ENCODE results near the gene TMBIM1. TPM values are rescaled to one million over a fixed set of nuclear protein-coding genes. Genes with fewer than 3 reads are reported as not detected.

Gene TMBIM1, protein sequence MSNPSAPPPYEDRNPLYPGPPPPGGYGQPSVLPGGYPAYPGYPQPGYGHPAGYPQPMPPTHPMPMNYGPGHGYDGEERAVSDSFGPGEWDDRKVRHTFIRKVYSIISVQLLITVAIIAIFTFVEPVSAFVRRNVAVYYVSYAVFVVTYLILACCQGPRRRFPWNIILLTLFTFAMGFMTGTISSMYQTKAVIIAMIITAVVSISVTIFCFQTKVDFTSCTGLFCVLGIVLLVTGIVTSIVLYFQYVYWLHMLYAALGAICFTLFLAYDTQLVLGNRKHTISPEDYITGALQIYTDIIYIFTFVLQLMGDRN
- total RNA-seq: 211 TPM

DNA sequence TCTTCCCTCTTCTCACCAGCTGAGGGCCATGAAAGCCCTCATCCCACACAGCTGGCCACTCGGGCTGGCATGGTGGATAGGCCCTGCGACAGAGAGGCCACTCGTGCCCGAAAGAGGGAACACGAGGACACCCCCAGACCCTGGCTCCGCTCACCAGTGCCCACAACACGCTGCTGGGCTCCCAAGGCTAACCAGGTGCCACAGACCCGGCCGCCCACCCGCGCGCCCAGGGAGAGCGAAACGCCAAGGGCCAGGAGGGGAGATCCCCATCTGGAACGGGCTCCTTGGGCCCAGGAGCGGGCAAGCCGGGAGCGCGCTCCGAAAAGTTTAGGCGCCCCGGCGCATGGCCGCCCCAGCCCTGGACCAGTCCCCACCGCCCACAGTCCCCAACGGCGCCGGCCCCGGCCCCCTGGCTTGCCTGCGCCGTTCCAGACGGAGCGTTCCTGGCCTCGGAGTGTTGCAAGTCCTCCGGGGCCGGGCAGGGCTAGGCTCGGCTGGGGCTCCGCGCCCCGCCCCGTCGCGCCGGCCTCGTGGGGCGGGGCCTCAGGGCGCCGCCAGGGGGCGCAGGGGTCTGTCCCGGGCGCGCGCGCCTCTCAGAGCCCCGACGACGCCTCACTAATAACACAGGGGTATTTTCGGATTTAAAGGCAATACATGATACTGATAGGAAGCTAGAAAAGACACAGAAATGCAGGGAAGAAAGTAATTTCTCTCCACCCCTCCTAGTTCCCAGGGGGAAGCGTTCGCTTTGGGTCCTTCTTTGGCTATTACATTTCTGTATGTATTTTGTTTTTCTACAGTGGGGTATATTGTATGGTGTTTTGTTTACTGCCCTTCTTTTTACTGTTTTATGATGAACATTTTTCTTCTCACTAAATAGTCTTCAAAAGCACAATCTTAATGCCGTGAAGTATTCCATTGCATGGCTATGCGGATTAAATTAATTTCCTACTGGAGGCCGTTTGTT is at the start of gene TMBIM1:
TMBIM1 (minus strand) TSS at position 456 of the 967 bp plus-strand sequence. CDS start 10,362 bp downstream, outside the sequence.
- DNase-seq (ENCODE audit: low spot score): peak; percentile 88
- intact Hi-C loops (cut with DNase I): no loop called here
- peak; percentile 88 for ATAC-seq

- DNase-seq (ENCODE audit: low spot score) (no peak), ATAC-seq (no peak)
- intact Hi-C loops (cut with DNase I): no loop called here
Measured at GRCh38 chr2:218341381-218341780, 49.1 kb upstream of the TMBIM1 start.

- intact Hi-C loops (cut with DNase I): no loop called here
Measured at GRCh38 chr2:218340656-218341055, 48.4 kb upstream of the TMBIM1 start.

DNA sequence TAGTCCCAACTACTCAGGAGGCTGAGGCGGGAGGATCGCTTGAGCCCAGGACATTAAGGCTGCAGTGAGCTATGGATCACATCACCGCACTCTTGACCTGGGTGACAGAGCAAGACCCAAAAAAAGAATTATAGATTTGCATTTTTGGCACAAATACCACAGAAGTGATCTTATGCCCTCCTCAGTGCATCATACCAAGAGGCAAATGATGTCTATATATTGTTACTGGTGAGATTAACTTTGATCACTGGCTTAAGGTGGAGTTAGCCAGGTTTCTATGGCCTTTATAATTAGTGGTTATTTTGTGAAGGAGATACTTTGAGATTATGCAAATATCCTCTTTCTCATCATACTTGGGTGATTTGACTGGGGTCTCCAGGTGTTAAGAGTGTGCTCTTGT is 42.2 kb upstream of the TMBIM1 start:
- intact Hi-C loops (cut with DNase I): no loop called here
- DNase-seq (ENCODE audit: low spot score): no peak
- ATAC-seq: no peak

More at GRCh38 chr2:218340656-218341055, 48.4 kb upstream of the TMBIM1 start:
- DNase-seq (ENCODE audit: low spot score): no peak
- ATAC-seq: no peak

- intact Hi-C loops (cut with DNase I): no loop called here
- no peak for DNase-seq (ENCODE audit: low spot score)
- peak; percentile 75 for ATAC-seq
Measured at GRCh38 chr2:218332920-218333645, 40.8 kb upstream of the TMBIM1 start.

DNA sequence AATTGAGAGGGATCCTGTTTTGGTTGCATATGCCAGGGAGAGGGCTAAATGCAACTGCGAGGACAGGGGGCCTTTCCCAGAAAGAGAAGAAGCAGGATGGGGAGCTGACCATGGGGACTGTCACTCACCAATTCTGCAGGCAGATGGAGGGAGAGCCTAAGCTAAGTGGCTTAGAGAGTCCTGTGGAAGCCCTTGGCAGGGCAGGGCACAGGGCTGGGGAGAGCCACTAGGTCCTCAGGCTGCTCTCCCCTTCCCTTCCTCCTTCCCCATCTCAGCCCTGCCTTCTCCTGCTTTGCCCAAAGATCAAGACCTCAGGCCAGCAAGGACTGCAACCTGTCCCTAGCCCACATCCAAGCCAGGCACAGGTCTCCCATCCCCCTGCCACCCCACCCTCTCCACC is 40.0 kb upstream of the TMBIM1 start:
- DNase-seq (ENCODE audit: low spot score): no peak
- ATAC-seq: peak; percentile 38
- intact Hi-C loops (cut with DNase I): no loop called here

DNA sequence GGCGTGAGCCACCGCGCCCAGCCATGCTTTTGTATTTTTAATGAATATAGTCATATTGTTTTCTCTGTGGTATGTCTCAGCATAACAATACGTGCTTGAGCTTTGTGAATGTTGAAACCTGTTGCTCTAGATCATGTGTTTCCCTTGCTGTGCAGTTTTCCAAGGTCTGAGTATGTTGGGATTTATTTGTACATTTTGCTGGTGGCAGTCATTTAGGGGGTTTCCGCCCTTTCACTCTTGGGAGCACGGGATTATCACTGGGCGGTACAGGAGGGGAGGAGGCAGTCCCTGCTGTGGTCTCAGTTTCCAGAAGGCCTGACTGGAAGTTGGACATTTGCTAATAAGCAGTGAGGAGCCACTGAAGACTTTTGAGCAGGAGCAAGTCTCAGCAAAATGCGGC is 39.4 kb upstream of the TMBIM1 start:
- intact Hi-C loops (cut with DNase I): no loop called here
- ATAC-seq (no peak), DNase-seq (ENCODE audit: low spot score) (no peak)

DNA sequence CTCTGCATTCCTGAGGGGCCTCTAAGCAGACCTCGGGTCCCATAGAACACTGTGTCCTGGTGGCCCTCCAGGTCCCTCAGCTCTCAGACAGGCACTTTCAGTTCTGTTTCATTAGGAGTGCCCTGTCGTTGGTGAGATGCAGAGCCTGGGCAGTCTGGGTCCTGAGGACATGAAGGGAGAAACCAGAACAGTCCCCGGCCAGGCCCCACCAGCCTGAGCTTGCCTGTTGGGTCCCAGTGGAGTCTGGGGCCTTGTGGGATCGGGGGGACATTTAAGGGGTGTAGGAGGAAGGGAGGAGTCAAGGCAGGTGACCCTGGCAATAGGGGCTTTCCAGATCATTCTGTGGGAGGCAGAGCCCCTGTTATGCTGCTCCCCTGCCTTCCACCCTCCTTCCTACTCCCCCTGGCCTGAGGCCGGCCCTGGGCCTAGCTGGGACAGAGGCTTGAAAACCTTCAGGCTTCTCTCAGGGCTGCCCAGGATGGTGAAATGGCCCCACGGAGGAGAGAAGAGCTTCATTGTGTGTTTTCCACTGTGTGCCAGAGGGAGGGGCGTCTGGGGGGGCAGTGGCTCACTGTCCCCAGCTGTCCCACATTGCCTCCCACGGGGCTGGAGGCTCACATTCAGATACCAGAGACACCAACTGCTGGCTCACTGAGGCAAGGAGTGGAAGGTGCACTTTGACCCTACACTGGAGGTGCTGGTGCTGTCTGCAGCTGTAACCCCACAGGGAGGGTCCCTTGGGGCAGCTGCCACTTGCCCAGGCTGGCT is 37.7 kb upstream of the TMBIM1 start:
- no peak for ATAC-seq
- intact Hi-C loops (cut with DNase I): no loop called here
- no peak for DNase-seq (ENCODE audit: low spot score)

DNA sequence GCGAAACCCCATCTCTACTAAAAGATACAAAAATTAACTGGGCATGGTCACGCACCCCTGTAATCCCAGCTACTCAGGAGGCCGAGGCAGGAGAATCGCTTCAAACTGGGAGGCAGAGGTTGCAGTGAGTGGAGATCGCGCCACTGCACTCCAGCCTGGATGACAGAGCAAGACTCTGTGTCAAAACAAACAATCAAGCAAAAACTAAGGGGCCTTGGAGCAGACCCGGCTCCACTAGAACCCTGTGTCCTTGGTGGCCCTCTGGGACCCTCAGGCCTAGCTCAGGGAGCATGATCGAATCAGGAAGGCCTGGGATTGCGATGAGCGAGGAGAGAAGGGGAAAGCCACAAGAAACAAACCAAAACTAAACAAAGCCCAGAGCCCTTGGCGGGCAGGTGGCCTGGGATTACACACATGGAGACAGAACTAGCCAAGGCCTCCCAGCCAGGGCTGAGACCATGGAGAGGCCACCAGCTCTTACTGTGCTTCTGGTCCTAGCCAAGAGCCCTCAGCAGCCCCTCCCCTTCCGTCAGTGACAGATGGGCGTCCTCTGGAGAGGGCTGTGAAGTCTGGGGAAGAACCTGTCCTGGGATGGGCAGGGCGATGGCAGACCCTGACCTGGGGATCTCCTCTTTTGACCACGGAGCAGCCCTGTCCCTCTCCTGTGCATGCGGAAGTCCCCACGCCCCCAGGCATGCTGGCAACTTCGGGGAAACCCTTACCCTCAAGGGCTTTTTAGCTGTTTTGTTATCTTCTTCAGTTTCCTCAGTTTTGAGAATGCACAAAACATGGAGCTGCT is 36.9 kb upstream of the TMBIM1 start:
- ATAC-seq (no peak), DNase-seq (ENCODE audit: low spot score) (no peak)
- intact Hi-C loops (cut with DNase I): no loop called here

GRCh38 chr2:218328294-218328693 is 36.0 kb upstream of the TMBIM1 start:
- ATAC-seq (no peak), DNase-seq (ENCODE audit: low spot score) (no peak)
- intact Hi-C loops (cut with DNase I): no loop called here

- ATAC-seq: no peak
- no peak for DNase-seq (ENCODE audit: low spot score)
- intact Hi-C loops (cut with DNase I): no loop called here
Measured at GRCh38 chr2:218327451-218328210, 35.3 kb upstream of the TMBIM1 start.

DNA sequence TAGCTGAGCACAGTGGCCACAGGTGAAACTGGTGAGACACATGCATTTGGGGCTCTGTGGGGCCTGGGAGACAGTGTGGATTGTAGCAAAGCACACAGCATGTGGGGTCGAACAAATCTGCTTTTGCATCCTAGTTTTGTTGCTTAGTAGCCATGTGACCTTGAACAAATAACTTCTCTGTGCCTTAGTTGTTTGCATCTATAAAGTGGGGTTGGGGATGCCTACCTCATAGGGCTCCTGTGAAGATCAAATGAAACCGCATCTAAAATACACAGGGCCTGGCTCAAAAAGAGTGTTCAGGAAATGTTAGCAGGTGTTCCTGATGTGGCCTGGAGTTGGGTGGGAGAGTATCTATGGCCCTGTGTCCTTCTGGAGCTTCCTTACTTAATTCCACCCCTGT is 34.0 kb upstream of the TMBIM1 start:
- no peak for ATAC-seq
- intact Hi-C loops (cut with DNase I): no loop called here

GRCh38 chr2:218325566-218326160 is 33.4 kb upstream of the TMBIM1 start:
- no peak for DNase-seq (ENCODE audit: low spot score)
- intact Hi-C loops (cut with DNase I): no loop called here
- ATAC-seq: no peak

More for the DNA sequence above, 34.0 kb upstream of the TMBIM1 start:
- no peak for DNase-seq (ENCODE audit: low spot score)

DNA sequence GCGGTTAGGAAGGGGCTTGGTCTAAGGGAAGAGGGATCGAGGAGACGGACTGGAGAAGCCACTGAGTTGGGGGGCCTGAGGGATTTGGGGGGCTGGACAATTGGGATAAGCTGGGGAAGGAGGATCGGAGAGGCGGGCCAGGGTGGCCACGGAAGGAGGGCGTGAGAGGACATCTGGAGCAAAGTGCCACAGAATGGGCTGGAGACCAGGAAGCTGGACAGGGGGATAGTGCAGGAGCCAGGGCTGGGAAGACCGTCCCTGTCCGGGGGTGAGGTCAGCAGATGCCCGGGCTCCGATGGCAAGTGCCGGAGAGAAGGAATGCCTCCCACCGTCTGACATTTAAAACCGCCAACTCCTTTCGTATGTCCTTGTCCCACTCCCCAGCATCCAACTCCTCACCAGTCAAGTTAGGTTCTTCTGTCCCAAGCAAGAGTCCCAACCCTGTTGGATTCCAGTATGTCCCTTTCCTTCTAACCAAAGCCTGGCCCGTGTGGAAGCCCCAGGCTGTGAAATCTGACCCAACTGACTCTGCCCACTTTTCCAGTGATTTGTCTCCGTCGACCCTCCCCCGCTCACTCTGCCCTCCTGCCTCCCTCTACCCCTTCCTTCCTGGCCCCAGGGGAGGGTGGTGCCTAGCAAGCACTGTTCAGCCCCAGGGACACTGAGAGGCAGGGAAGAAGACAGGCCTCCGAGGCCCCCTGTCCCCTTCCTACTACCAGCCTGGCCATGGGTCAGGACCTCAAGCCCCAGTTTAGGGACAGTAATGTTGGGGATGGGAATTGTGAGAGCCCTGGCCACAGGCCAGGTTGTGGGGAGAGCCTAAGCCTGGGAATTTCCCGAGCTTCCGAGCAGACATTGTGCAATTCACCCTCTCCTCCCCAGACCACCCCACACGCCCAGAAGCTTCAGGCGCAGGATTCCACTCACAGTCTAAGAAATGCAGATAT is 31.5 kb upstream of the TMBIM1 start:
- ATAC-seq: peak; percentile 49
- peak; percentile 81 for DNase-seq (ENCODE audit: low spot score)
- intact Hi-C loops (cut with DNase I): no loop called here

GRCh38 chr2:218322768-218323525 is 30.6 kb upstream of the TMBIM1 start:
- DNase-seq (ENCODE audit: low spot score) (peak; percentile 85), ATAC-seq (peak; percentile 82)
- intact Hi-C loops (cut with DNase I): no loop called here

All from sciatic nerve (tissue), 2 donors.